NCI-H1092 treated with DMSO at 0.1 percent for 48 hours (cell line): ENCODE data around the gene RAI1.
"Not testable (repeated sequence)": the region's sequence is repeated elsewhere in the genome, so short reads cannot be mapped to it uniquely, and the experiment has no call there.

Experiments used
- DNase-seq: peaks from one replicate; lab custom pipeline; 2025; lab: John Stamatoyannopoulos, UW

Gene RAI1

GRCh38 chr17:17681187-17681743 lies at the start of gene RAI1:
Gene RAI1 (plus strand): TSS chr17:17681458. CDS start chr17:17792949, 111,491 bp downstream.
- DNase-seq: peak; percentile 61

GRCh38 chr17:17632690-17633089 lies 48.6 kb upstream of the RAI1 start:
- DNase-seq: not testable (repeated sequence)

GRCh38 chr17:17633310-17633709 lies 47.9 kb upstream of the RAI1 start:
- DNase-seq: no peak

- DNase-seq: no peak
Measured at GRCh38 chr17:17635126-17635525, 46.1 kb upstream of the RAI1 start.

- DNase-seq: not testable (repeated sequence)
Measured at GRCh38 chr17:17635537-17636271, 45.6 kb upstream of the RAI1 start.

GRCh38 chr17:17636272-17636885 lies 44.9 kb upstream of the RAI1 start:
- no peak for DNase-seq

- DNase-seq: no peak
Measured at GRCh38 chr17:17638467-17638866, 42.8 kb upstream of the RAI1 start.

GRCh38 chr17:17639661-17640270 lies 41.5 kb upstream of the RAI1 start:
- DNase-seq: not testable (repeated sequence)

- DNase-seq: peak; percentile 67
Measured at GRCh38 chr17:17641621-17642409, 39.4 kb upstream of the RAI1 start.

GRCh38 chr17:17645148-17645547 lies 36.1 kb upstream of the RAI1 start:
- not testable (repeated sequence) for DNase-seq

GRCh38 chr17:17645961-17646360 lies 35.3 kb upstream of the RAI1 start:
- no peak for DNase-seq

- no peak for DNase-seq
Measured at GRCh38 chr17:17647524-17648178, 33.6 kb upstream of the RAI1 start.

- DNase-seq: no peak
Measured at GRCh38 chr17:17648762-17649161, 32.5 kb upstream of the RAI1 start.

- DNase-seq: no peak
Measured at GRCh38 chr17:17650959-17651358, 30.3 kb upstream of the RAI1 start.

- DNase-seq: no peak
Measured at GRCh38 chr17:17653343-17653742, 27.9 kb upstream of the RAI1 start.

GRCh38 chr17:17659340-17659739 lies 21.9 kb upstream of the RAI1 start:
- no peak for DNase-seq

- no peak for DNase-seq
Measured at GRCh38 chr17:17661134-17661533, 20.1 kb upstream of the RAI1 start.

GRCh38 chr17:17661834-17662385 lies 19.3 kb upstream of the RAI1 start:
- no peak for DNase-seq

- DNase-seq: no peak
Measured at GRCh38 chr17:17663160-17664063, 17.8 kb upstream of the RAI1 start.

- no peak for DNase-seq
Measured at GRCh38 chr17:17664064-17664452, 17.2 kb upstream of the RAI1 start.
